GM18951 (cell line): ENCODE results near the gene GNG3.

ENCODE experiments used
- POLR2A ChIP-seq: IDR thresholded peaks from 4 replicates; pipeline ENCODE4 v1.6.1; 2011; ENCODE audit warnings: mild to moderate bottlenecking; ENCODE audit not compliant: insufficient read length, insufficient read depth; ENCODE audit errors: extremely low read depth
- in situ Hi-C: fragments of 300-500 bp; cut with MboI; formaldehyde crosslinking; loops from one replicate; pipeline ENCODE4 v1.12.0; 2022; ENCODE audit warnings: low sequenced_read_pairs, mixed read lengths, inconsistent platforms; ENCODE audit not compliant: unreplicated experiment

Gene GNG3

DNA sequence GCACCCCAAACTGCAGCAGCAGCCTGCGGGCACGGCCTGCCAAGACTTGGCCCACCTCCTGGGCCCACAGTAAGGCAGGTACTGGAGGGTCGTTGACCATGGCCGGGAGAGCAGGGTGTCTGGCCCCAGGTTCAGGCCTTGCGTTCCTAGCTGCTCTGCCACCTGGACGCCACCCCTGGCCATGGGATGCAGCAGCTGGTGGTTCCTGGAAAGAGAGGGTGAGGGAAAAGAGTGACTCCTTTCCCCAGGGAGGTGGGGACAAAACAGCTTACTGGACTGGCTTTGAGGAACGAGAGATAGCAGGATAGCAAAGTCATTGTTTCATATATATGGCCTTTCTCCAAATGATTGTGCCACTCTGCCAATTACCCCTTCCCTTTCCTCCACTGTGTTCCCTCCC, 2.1 kb upstream of the GNG3 start:
- in situ Hi-C loops, result no loop called here
- TF ChIP-seq POLR2A, result no peak

- in situ Hi-C loops, result no loop called here
- TF ChIP-seq POLR2A, result peak; percentile 74
These were observed 1.3 kb upstream of the GNG3 start for GRCh38 chr11:62705880-62706849.

DNA sequence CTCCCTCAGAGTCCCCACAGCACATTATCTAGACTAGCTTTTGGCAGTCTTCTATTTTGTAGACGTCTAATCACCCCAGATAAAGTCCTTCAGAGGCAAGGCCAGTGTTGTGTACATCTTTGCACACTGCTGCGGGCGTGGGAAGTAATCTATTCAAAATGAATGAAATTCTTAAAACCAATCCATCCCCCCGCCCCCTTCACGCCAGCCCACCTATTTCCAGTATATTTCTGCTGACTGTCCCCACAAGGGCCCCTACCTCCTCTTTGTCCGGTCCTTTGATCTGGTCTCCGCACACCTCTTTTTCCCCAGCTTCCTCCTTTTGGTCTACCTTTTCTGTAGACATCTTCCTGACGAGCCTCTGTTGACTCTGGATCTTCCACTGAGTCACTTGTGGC, 627 bp upstream of the GNG3 start:
- no peak for TF ChIP-seq POLR2A

DNA sequence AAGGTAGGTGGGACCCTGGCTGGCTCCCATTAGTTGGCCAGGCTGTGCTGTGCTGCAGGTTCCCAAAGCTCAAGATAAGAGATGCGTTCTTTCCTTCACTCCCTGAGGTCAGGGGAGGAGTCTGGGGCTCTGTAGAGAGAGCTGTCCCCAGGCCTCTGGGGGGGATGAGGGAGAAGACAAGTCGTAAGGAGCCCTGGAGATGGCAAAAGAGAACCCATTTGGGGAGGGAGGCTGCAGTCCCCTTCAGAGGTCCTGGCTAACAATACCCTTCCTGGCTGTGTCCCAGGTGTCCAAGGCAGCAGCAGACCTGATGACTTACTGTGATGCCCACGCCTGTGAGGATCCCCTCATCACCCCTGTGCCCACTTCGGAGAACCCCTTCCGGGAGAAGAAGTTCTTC, 916 bp downstream of the GNG3 start:
- in situ Hi-C loops, result no loop called here
- no peak for TF ChIP-seq POLR2A

More for the DNA sequence above, 627 bp upstream of the GNG3 start:
- in situ Hi-C loops, result no loop called here

GRCh38 chr11:62708793-62709192, 1.3 kb downstream of the GNG3 start:
- in situ Hi-C loops, result no loop called here

GRCh38 chr11:62709247-62710000, 1.9 kb downstream of the GNG3 start:
- TF ChIP-seq POLR2A, result peak; percentile 79
- in situ Hi-C loops, result no loop called here

More at GRCh38 chr11:62708793-62709192, 1.3 kb downstream of the GNG3 start:
- TF ChIP-seq POLR2A, result no peak

DNA sequence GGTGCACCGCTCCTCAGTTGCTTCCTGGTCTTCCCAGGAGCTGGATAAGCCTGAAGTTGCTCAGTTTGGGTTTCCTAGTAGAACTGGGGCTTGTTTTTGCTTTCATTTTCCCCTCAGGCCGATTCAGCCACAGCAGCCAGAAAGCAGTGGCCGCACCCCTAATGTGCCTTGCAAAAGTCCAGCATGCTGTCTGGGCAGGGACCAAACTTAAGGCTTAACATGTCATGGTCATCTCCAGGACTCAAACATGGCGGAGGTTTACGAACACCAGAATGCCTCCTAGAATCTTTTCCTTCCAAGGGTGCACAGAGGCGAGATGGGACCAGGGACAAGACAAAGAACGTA, 2.5 kb downstream of the GNG3 start:
- no peak for TF ChIP-seq POLR2A
- in situ Hi-C loops, result no loop called here

GRCh38 chr11:62712276-62712812, 4.9 kb downstream of the GNG3 start:
- TF ChIP-seq POLR2A, result no peak
- in situ Hi-C loops, result no loop called here

GRCh38 chr11:62712861-62713260, 5.4 kb downstream of the GNG3 start:
- in situ Hi-C loops, result no loop called here
- TF ChIP-seq POLR2A, result no peak

DNA sequence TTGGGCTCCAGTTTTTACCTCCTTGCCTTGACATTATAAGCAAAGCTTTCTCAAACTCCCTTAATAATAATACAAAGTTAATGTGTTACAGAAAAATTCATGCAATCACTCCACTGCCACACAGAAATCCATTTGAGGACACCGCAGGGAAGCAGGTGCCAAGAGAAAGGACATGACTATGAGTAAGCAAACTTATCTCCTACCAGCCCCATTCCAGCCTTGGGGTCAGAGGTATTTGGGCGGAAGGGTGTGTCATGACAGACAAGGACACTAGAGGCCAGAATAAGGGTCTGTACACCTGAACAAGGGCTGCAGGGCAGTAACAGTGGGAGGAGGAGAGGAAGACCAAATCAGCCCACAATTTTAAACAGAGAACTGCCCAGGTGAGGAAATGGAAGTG, 5.9 kb downstream of the GNG3 start:
- in situ Hi-C loops, result no loop called here
- no peak for TF ChIP-seq POLR2A

GRCh38 chr11:62715150-62716130, 8.0 kb downstream of the GNG3 start:
- in situ Hi-C loops, result no loop called here
- TF ChIP-seq POLR2A, result no peak

DNA sequence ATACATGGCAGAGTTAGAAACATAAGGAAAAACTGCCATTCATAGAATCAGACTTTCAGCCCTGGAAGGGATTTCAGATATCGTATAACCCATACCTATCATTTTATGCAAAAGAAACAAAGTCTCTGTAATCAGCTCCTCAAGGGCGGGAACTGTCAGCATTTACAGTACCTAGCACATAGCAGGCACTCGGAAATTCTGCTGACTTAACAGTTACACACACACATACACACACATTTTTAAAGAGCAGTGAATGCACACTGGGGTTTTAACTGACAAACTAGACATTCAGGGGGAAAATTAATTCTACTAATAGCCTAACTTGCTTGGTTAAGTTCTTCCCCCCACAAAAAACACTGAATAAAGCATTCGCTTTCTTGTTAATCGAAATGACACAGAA, 8.7 kb downstream of the GNG3 start:
- no peak for TF ChIP-seq POLR2A
- in situ Hi-C loops, result no loop called here
